Osteoblast (primary cell): ENCODE data around the gene DLG1. TPM values are rescaled to one million over a fixed set of nuclear protein-coding genes. Genes with fewer than 3 reads are reported as not detected.
"Not testable (repeated sequence)": the region's sequence is repeated elsewhere in the genome, so short reads cannot be mapped to it uniquely, and the experiment has no call there.

Experiments used
- DNase-seq: peaks from one replicate; pipeline ENCODE4 v3.0.0; 2011; ENCODE audit warnings: low spot score, mixed read lengths; ENCODE audit not compliant: insufficient read length; ENCODE audit errors: missing footprints
- H2AFZ ChIP-seq: 2 replicates; pipeline ENCODE4 v1.6.0; 2011; ENCODE audit warnings: mild to moderate bottlenecking, low read length
- H3K27ac ChIP-seq: 2 replicates; pipeline ENCODE4 v1.5.1; 2011; ENCODE audit warnings: mild to moderate bottlenecking, low read depth, low read length, moderate library complexity
- H3K27me3 ChIP-seq: 2 replicates; pipeline ENCODE4 v1.6.0; 2012; ENCODE audit warnings: mild to moderate bottlenecking, control low read depth, inconsistent platforms, low read length, moderate library complexity; ENCODE audit not compliant: insufficient read depth
- H3K36me3 ChIP-seq: 2 replicates; pipeline ENCODE4 v1.5.1; 2011; ENCODE audit warnings: mild to moderate bottlenecking, low read length, control low read depth, moderate library complexity; ENCODE audit not compliant: insufficient read depth
- H3K4me1 ChIP-seq: 2 replicates; pipeline ENCODE4 v1.5.1; 2011; ENCODE audit warnings: mild to moderate bottlenecking, low read length, control low read depth, moderate library complexity; ENCODE audit not compliant: insufficient read depth
- H3K4me2 ChIP-seq: 2 replicates; pipeline ENCODE4 v1.6.0; 2011; ENCODE audit warnings: mild to moderate bottlenecking, low read length; ENCODE audit not compliant: insufficient read depth
- H3K4me3 ChIP-seq: fragments of 200-600 bp; sonication (generic); 3 replicates; pipeline ENCODE4 v1.5.1; 2012; ENCODE audit warnings: mild to moderate bottlenecking, low read length, inconsistent platforms; ENCODE audit not compliant: insufficient read depth
- H3K79me2 ChIP-seq: 2 replicates; pipeline ENCODE4 v1.6.0; 2012; ENCODE audit warnings: mild to moderate bottlenecking, low read length, control low read depth, inconsistent platforms; ENCODE audit not compliant: insufficient read depth
- H3K9me3 ChIP-seq: 2 replicates; pipeline ENCODE4 v1.5.1; 2011; ENCODE audit warnings: low read depth, low read length, control low read depth
- H4K20me1 ChIP-seq: 2 replicates; pipeline ENCODE4 v1.6.0; 2012; ENCODE audit warnings: mild to moderate bottlenecking, low read length, control low read depth; ENCODE audit not compliant: insufficient read depth
- total RNA-seq: library from RNA; depleted of rRNA; stranded (reverse); fragments of >200 nt; gene quantifications from 2 replicates; pipeline ENCODE4 v1.2.3, GENCODE V29; 2012
- TF ChIP-seq, protein P1 (sequence below): IDR thresholded peaks from 2 replicates; pipeline ENCODE4 v1.5.1; 2011; ENCODE audit warnings: mild to moderate bottlenecking, low read depth, low read length, moderate library complexity; ENCODE audit errors: extremely low read depth

The DLG1 gene
- total RNA-seq, 1 donor, result 79.3 TPM

- no peaks in the 10 kb centered on the region for H3K9me3 ChIP-seq
- peaks cover 37% of the 10 kb centered on the region for H3K4me1 ChIP-seq
- no peak for DNase-seq
- H3K79me2 ChIP-seq, result peaks cover 100% of the 10 kb centered on the region
- H3K4me3 ChIP-seq, result no peak overlapping the region
- peaks cover 45% of the 10 kb centered on the region for H4K20me1 ChIP-seq
- no peaks in the 10 kb centered on the region for H3K36me3 ChIP-seq
- H3K4me2 ChIP-seq, result peak overlapping the region; percentile 43
- TF ChIP-seq, protein P1, sequence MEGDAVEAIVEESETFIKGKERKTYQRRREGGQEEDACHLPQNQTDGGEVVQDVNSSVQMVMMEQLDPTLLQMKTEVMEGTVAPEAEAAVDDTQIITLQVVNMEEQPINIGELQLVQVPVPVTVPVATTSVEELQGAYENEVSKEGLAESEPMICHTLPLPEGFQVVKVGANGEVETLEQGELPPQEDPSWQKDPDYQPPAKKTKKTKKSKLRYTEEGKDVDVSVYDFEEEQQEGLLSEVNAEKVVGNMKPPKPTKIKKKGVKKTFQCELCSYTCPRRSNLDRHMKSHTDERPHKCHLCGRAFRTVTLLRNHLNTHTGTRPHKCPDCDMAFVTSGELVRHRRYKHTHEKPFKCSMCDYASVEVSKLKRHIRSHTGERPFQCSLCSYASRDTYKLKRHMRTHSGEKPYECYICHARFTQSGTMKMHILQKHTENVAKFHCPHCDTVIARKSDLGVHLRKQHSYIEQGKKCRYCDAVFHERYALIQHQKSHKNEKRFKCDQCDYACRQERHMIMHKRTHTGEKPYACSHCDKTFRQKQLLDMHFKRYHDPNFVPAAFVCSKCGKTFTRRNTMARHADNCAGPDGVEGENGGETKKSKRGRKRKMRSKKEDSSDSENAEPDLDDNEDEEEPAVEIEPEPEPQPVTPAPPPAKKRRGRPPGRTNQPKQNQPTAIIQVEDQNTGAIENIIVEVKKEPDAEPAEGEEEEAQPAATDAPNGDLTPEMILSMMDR, result no peak
- no peak overlapping the region for H2AFZ ChIP-seq
- H3K27me3 ChIP-seq, result no peaks in the 10 kb centered on the region
- peak overlapping the region; percentile 61 for H3K27ac ChIP-seq
Observed at GRCh38 chr3:197202694-197203093, 95.7 kb downstream of the DLG1 start.

DNA sequence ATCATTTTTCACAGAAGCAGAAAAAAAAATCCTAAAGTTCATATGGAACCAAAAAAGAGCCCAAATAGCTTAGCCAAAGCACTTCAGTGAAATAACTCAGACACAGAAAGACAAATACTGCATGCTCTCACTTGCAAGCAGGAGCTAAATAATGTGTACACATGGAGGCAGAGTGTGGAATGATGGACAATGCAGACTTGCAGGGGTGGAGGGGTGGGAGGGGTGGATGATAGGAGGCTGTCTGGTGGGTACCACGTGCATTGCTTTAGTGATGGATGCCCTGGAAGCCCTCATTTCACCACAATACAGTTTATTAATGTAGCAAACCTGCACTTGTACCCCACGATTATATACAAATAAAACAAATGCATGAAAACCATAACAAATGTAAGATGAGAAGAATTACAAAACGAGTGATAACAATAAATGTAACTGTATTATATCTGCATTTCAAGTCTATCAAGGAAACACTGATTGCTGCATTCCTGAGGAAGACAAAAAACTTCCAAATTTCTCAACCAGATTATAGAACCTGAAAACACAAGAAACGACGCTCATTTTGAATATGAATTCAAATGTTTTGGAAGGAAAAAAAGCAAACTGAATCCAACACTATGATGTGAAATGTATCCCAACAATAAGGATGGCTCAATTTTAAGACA lies 96.5 kb downstream of the DLG1 start:
- Histone ChIP-seq H3K27me3 (no peaks in the 10 kb centered on the region), H3K9me3 (no peaks in the 10 kb centered on the region), H3K4me3 (no peak overlapping the region), H2AFZ (no peak overlapping the region), H4K20me1 (peaks cover 48% of the 10 kb centered on the region), H3K79me2 (peaks cover 100% of the 10 kb centered on the region), H3K4me1 (peaks cover 37% of the 10 kb centered on the region), H3K4me2 (no peak overlapping the region), H3K27ac (no peak overlapping the region), H3K36me3 (no peaks in the 10 kb centered on the region)
- DNase-seq, result no peak
- TF ChIP-seq, protein P1, result no peak

DNA sequence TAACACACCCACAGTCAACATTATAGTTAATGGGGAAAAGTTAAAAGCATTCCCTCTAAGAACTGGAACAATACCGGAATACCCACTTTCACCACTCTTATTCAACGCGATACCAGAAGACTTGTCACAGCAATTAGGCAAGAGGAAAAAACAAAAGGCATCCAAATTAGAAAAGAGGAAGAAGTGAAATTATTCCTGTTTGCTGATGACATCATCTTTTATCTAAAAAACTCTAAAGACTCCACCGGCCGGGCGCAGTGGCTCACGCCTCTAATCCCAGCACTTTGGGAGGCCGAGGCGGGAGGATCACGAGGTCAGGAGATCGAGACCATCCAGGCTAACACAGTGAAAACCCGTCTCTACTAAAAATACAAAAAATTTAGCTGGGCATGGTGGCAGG lies 97.6 kb downstream of the DLG1 start:
- Histone ChIP-seq H3K79me2 (peaks cover 99% of the 10 kb centered on the region), H4K20me1 (peaks cover 52% of the 10 kb centered on the region), H3K4me1 (peaks cover 35% of the 10 kb centered on the region)
- peak; percentile 25 for DNase-seq
- not testable (repeated sequence) for H3K4me2 ChIP-seq, H3K9me3 ChIP-seq, H3K27me3 ChIP-seq, H3K4me3 ChIP-seq, H3K27ac ChIP-seq, H2AFZ ChIP-seq, H3K36me3 ChIP-seq

DNA sequence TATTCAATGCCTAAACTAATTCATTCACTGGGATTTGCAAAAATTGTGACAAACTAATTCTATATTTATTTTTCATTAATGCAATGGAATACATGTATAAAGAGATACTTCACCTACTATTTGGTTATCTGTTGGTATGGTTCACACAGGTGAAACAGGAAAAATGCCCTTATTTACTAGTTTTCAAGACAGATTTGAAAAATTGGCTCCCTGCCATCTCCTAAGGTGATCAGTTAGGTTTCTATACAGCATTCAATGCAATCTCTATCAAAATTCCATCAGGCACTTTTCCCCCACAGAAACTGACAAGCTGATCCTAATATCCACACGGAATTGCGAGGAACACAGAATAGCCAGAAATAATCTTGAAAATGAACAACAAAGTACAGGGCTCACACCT lies 101.1 kb downstream of the DLG1 start:
- Histone ChIP-seq H3K4me3 (no peak overlapping the region), H3K36me3 (no peaks in the 10 kb centered on the region), H3K27ac (no peak overlapping the region), H3K4me2 (no peak overlapping the region), H3K27me3 (no peaks in the 10 kb centered on the region), H3K4me1 (no peaks in the 10 kb centered on the region), H3K9me3 (no peaks in the 10 kb centered on the region), H4K20me1 (peaks cover 31% of the 10 kb centered on the region), H3K79me2 (peaks cover 91% of the 10 kb centered on the region), H2AFZ (no peak overlapping the region)
- TF ChIP-seq, protein P1, result no peak
- DNase-seq, result no peak
